HUES64 (cell line): ENCODE data around the gene DENND2A.
"Not testable (repeated sequence)": the region's sequence is repeated elsewhere in the genome, so short reads cannot be mapped to it uniquely, and the experiment has no call there.

ENCODE experiments used
- H3K27ac ChIP-seq: 2 replicates; pipeline ENCODE4 v1.7.0; 2013; ENCODE audit warnings: low read depth, low read length, inconsistent platforms
- H3K27me3 ChIP-seq: 2 replicates; pipeline ENCODE4 v1.6.1; 2013; ENCODE audit warnings: mild to moderate bottlenecking, low read length; ENCODE audit not compliant: insufficient read depth
- H3K36me3 ChIP-seq: 2 replicates; pipeline ENCODE4 v1.6.1; 2013; ENCODE audit warnings: mild to moderate bottlenecking, low read length; ENCODE audit not compliant: insufficient read depth
- H3K4me1 ChIP-seq: 2 replicates; pipeline ENCODE4 v1.6.1; 2013; ENCODE audit warnings: mild to moderate bottlenecking, low read length, moderate library complexity; ENCODE audit not compliant: insufficient read depth
- H3K4me3 ChIP-seq: 2 replicates; pipeline ENCODE4 v1.5.1; 2013; ENCODE audit warnings: mild to moderate bottlenecking, low read length, moderate library complexity
- H3K9ac ChIP-seq: 2 replicates; pipeline ENCODE4 v1.6.1; 2013; ENCODE audit warnings: mild to moderate bottlenecking, low read depth, low read length
- H3K9me3 ChIP-seq: 2 replicates; pipeline ENCODE4 v1.6.1; 2013; ENCODE audit warnings: low read depth, low read length; ENCODE audit not compliant: insufficient read depth
- WGBS: fragments of 150-250, 120-280 bp; methylation state at CpG from one replicate; pipeline ENCODE4 v1.1.7; 2013; ENCODE audit warnings: missing lambda C conversion rate; 5-methylcytosine and 5-hydroxymethylcytosine counted together

Gene DENND2A

DNA sequence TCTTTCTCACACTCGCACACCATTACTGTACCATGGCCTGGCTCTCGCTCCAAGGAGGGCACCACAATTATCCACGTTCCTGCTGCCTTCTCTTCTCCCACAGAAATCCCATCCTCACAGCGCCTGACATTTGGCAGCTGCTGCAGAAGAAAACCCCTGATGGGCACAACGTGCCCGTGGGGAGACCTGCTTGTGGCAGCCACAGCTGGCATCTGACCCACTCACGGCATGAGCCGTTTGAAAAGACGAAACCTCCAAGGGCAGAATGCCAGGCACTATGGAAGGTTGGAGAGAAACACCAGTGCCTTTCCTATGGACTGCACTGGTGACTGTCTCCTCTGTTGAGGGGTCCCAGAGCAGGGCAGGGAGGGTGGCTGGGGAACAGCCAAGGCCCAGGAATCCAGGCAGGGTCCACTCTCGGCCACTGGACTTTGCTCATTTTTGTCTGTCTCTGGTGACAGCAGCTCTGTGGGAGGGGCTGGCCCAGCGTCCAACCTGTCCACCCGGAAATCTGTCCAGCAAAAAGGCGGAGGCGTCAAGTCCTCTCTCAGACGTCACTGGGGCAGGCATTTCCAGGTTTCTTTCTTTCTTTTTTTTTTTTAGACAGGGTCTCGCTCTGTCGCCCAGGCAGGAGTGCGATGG lies 100.4 kb downstream of the DENND2A start:
- WGBS, result 90% methylated on average over 18 of the region's 18 CpGs
- H3K36me3 ChIP-seq, result peaks cover 5% of the 10 kb centered on the region; the same call in 1 of the 2 replicates
- no peak overlapping the region for H3K4me3 ChIP-seq
- H3K27ac ChIP-seq, result no peak overlapping the region
- H3K27me3 ChIP-seq, result no peaks in the 10 kb centered on the region
- peaks cover 17% of the 10 kb centered on the region for H3K4me1 ChIP-seq
- no peak overlapping the region for H3K9ac ChIP-seq
- no peaks in the 10 kb centered on the region for H3K9me3 ChIP-seq

DNA sequence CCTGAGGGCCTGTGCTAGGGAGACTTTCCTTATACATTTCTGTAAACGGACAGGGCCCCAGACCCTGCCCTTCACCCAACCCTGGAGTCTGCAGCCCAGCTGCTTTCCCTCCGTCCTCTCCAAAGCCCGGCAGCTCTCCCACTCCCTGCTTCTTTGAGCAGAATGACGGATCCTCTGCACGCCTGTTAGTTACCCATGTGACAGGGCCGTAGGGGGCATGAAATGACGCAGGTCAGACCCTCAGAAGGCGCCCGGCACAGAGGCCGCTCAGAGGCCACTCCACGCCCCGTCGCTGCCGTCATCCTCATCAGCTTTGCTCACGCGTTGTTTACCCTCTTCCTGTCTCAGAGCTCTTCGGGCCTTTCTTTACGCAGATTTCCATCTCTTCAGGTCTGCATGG lies 101.2 kb downstream of the DENND2A start:
- no peak overlapping the region for H3K4me3 ChIP-seq
- no peaks in the 10 kb centered on the region for H3K9me3 ChIP-seq
- 93% methylated on average over 18 of the region's 18 CpGs for WGBS
- H3K9ac ChIP-seq, result no peak overlapping the region
- H3K36me3 ChIP-seq, result no peaks in the 10 kb centered on the region
- H3K27me3 ChIP-seq, result no peaks in the 10 kb centered on the region
- H3K4me1 ChIP-seq, result peaks cover 17% of the 10 kb centered on the region
- no peak overlapping the region for H3K27ac ChIP-seq

DNA sequence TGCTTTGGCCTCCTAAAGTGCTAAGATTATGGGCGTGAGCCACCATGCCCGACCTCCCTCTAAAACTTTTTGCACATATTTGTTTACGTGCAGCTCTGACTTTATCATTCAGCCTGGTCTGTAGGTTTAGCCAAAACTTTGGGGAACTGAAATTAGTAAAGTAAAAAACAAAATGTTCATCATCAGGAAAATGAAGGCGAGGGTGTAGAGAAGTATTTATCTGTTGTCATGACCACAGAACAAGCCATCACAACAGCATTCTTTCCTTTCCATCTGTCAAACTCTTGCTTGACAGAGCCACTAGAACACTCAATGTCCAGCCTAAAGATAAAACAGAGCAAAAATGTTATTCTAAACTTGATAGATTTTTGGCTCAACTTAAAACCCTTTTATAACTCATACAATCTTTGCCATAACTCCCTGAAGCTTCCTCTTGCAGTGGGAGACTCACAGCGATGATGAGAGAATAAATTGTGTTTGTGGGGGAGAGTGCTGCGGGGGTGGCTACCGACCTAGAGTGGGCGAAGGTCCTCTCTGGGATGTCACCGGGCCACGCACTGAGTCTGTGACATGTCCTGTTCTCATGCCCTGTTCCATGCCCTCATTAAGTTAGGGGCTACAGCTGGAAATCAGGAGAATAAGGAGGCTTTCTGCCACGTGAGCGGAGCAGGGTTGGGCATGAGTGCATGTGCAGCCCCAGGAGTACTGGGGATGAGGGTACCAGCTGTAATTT lies 102.7 kb downstream of the DENND2A start:
- WGBS, result 96% methylated on average over 11 of the region's 12 CpGs
- H3K36me3 ChIP-seq, result no peaks in the 10 kb centered on the region

GRCh38 chr7:140534743-140535142 lies 105.9 kb downstream of the DENND2A start:
- H3K4me3 ChIP-seq, result no peak overlapping the region
- H3K27ac ChIP-seq, result no peak overlapping the region
- H3K36me3 ChIP-seq, result no peaks in the 10 kb centered on the region
- H3K27me3 ChIP-seq, result no peaks in the 10 kb centered on the region
- no peaks in the 10 kb centered on the region for H3K4me1 ChIP-seq
- no peak overlapping the region for H3K9ac ChIP-seq
- WGBS, result 93% methylated on average over 3 of the region's 3 CpGs
- H3K9me3 ChIP-seq, result no peaks in the 10 kb centered on the region

More for the DNA sequence above, 102.7 kb downstream of the DENND2A start:
- no peak overlapping the region for H3K27ac ChIP-seq
- no peaks in the 10 kb centered on the region for H3K9me3 ChIP-seq
- peaks cover 17% of the 10 kb centered on the region for H3K4me1 ChIP-seq
- no peak overlapping the region for H3K9ac ChIP-seq
- H3K27me3 ChIP-seq, result no peaks in the 10 kb centered on the region
- H3K4me3 ChIP-seq, result no peak overlapping the region

DNA sequence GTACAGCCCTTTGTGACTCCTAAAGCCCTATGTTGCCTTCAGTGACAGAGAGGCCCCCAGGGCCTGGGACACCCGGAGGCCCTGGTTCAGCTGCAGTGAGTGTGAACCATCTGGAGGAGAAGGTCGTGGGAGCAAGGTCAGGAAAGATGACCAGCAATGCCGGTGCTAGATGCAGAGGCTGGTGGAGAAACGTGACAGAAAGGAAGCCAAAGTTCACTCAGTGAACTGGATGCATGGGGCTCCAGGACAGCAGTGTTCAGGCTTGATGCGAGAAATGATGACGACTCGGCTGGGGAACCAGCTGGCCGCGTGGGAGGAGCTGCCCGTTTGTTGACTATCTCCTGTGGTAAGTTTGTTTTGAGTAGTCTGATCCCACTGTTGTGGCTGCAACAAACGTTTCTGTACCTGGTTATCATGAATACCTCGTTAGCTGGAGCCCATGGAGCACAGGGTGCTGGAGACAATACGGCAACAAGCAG lies 107.2 kb downstream of the DENND2A start:
- Histone ChIP-seq H3K4me1 (no peaks in the 10 kb centered on the region), H3K9me3 (no peaks in the 10 kb centered on the region), H3K9ac (no peak overlapping the region), H3K27ac (no peak overlapping the region), H3K4me3 (no peak overlapping the region), H3K27me3 (no peaks in the 10 kb centered on the region), H3K36me3 (no peaks in the 10 kb centered on the region)
- WGBS, result 89% methylated on average over 13 of the region's 13 CpGs

GRCh38 chr7:140529428-140529827 lies 111.2 kb downstream of the DENND2A start:
- not testable (repeated sequence) for H3K9ac ChIP-seq, H3K27me3 ChIP-seq, H3K4me3 ChIP-seq, H3K36me3 ChIP-seq, H3K9me3 ChIP-seq, H3K4me1 ChIP-seq, H3K27ac ChIP-seq
- WGBS, result 93% methylated on average over 3 of the region's 4 CpGs

DNA sequence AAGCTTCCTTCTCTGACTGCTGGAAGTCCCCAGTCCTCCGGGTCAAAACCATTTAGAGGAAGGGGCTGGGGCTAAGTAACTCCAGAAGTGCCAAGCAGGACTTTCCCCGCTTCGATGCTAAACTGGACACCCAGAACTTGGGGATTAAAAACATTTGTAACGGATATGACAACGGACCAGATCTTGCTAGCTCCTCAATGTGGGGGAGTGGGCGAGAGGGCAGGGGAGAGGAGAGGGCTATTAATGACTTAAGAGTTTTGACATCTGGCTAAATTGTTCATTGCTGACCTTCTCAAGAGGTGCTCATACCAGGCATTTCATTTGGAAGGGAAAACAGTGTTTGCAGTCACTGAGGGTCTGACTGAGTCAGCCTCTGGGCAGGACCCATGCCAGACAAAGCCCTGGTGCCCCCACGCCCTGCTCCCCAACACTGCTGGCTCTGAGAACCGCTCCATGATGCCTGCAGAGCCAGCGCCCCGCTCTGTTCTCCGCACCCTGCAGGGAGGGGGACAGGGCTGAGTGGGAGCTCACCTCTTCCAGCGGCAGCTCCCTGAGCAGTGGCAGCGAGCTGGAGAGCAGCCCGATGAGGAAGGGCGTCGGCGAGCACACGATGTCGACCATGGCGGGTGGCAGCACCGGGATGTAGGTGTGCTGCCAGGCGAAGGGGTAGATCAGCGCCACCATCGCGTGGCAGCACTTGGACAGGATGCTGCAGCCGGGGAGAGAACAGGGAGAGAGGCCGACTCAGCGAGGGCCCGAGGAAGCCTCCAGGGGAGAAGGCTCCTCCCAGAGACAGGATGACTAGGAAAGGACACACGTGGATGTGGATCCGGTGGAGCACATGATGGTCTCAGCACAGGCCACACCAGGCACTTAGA lies 113.6 kb downstream of the DENND2A start:
- no peak overlapping the region for H3K9ac ChIP-seq
- H3K27me3 ChIP-seq, result no peaks in the 10 kb centered on the region
- H3K4me1 ChIP-seq, result no peaks in the 10 kb centered on the region
- H3K4me3 ChIP-seq, result no peak overlapping the region
- no peaks in the 10 kb centered on the region for H3K9me3 ChIP-seq
- 91% methylated on average over 31 of the region's 31 CpGs for WGBS
- no peaks in the 10 kb centered on the region for H3K36me3 ChIP-seq
- no peak overlapping the region for H3K27ac ChIP-seq

GRCh38 chr7:140526214-140526613 lies 114.4 kb downstream of the DENND2A start:
- H3K9ac ChIP-seq, result no peak overlapping the region
- no peak overlapping the region for H3K27ac ChIP-seq
- H3K27me3 ChIP-seq, result no peaks in the 10 kb centered on the region
- H3K4me1 ChIP-seq, result no peaks in the 10 kb centered on the region
- H3K9me3 ChIP-seq, result no peaks in the 10 kb centered on the region
- 89% methylated on average over 9 of the region's 9 CpGs for WGBS
- no peaks in the 10 kb centered on the region for H3K36me3 ChIP-seq
- no peak overlapping the region for H3K4me3 ChIP-seq

GRCh38 chr7:140525743-140526142 lies 114.9 kb downstream of the DENND2A start:
- Histone ChIP-seq H3K9me3 (no peaks in the 10 kb centered on the region), H3K36me3 (no peaks in the 10 kb centered on the region), H3K4me3 (no peak overlapping the region), H3K4me1 (no peaks in the 10 kb centered on the region), H3K27me3 (no peaks in the 10 kb centered on the region), H3K9ac (no peak overlapping the region), H3K27ac (no peak overlapping the region)
- WGBS, result 89% methylated on average over 10 of the region's 10 CpGs

DNA sequence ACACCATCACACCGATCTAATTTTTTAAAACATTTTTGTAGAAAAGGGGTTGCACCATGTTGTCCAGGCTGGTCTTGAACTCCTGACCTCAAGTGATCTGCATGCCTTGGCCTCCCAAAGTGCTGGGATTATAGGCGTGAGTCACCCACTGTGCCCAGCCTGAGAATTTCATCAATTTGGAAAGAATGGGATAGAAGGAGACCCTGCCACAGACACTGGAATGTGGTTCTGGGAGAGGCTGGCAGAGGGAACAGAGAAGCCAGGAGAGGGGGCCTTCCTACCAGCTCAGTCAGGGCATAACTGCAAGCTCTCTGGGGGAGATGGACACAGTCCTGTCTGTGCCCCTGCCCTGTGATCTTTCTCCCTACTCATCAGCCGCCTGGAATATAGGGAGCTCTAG lies 119.2 kb downstream of the DENND2A start:
- Histone ChIP-seq H3K4me3 (no peak overlapping the region), H3K27ac (no peak overlapping the region), H3K27me3 (no peaks in the 10 kb centered on the region), H3K4me1 (peaks cover 11% of the 10 kb centered on the region; the same call in 1 of the 2 replicates), H3K36me3 (no peaks in the 10 kb centered on the region), H3K9me3 (no peaks in the 10 kb centered on the region), H3K9ac (no peak overlapping the region)
- 97% methylated on average over 3 of the region's 3 CpGs for WGBS

- Histone ChIP-seq H3K9ac (no peak overlapping the region), H3K27ac (no peak overlapping the region), H3K9me3 (no peaks in the 10 kb centered on the region), H3K4me1 (peaks cover 11% of the 10 kb centered on the region; the same call in 1 of the 2 replicates), H3K27me3 (no peaks in the 10 kb centered on the region), H3K36me3 (no peaks in the 10 kb centered on the region), H3K4me3 (no peak overlapping the region)
- WGBS, result 72% methylated on average over 7 of the region's 7 CpGs
Observed at GRCh38 chr7:140519007-140519399, 121.6 kb downstream of the DENND2A start.
